Activated T-helper 1 cell treated with anti-CD3 and anti-CD28 coated beads, Interleukin-2, amount 50 U/mL, for 16 hours (primary cell): ENCODE data around the gene SHTN1.

ENCODE experiments used
- DNase-seq, 2 donors: peaks; one replicate each; pipeline ENCODE4 v3.0.0-alpha.2; 2020; ENCODE audit warnings: low read depth in 1 of 2, low spot score in 1 of 2

Gene SHTN1, protein sequence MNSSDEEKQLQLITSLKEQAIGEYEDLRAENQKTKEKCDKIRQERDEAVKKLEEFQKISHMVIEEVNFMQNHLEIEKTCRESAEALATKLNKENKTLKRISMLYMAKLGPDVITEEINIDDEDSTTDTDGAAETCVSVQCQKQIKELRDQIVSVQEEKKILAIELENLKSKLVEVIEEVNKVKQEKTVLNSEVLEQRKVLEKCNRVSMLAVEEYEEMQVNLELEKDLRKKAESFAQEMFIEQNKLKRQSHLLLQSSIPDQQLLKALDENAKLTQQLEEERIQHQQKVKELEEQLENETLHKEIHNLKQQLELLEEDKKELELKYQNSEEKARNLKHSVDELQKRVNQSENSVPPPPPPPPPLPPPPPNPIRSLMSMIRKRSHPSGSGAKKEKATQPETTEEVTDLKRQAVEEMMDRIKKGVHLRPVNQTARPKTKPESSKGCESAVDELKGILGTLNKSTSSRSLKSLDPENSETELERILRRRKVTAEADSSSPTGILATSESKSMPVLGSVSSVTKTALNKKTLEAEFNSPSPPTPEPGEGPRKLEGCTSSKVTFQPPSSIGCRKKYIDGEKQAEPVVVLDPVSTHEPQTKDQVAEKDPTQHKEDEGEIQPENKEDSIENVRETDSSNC

GRCh38 chr10:117005026-117005526, at the start of gene SHTN1:
Gene SHTN1, minus strand, starts transcription at chr10:117005187. Its CDS starts 108 bp downstream, at chr10:117005079.
- DNase-seq: no peak

- no peak for DNase-seq
These were observed 48.5 kb upstream of the SHTN1 start for GRCh38 chr10:117053482-117053881.

DNA sequence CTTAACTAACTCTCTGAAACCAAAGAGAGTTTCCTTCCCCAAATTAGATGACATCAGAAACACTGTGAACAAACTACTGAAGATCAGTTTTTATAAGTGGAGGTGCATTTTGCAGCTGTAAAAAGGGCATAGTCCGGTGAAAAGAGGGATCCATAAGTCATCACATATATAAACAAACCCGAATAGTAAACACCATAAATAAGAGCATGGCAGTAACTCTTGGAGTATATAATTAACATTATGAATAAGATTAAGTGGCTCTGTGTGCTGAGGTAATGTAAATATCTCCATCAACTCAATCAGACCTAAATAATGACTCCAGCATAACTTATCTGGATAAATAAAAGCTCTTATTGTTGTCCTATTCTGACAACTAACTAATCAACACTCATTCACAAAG, 43.0 kb upstream of the SHTN1 start:
- DNase-seq: no peak

DNA sequence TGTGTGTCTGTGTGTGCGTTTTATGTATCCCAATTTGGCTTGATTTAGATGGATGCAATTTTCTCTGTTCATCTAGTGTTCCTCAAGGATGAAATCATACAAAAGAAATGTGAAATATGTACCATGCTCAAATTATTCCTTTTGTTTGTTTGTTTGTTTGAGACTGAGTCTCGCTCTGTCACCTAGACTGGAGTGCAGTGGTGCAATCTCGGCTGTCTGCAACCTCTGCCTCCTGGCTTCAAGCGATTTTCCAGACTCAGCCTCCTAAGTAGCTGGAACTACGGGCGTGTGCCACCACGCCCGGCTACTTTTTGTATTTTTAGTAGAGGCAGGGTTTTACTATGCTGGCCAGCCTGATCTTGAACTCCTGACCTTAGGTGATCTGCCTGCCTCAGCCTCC, 11.3 kb upstream of the SHTN1 start:
- no peak for DNase-seq

DNA sequence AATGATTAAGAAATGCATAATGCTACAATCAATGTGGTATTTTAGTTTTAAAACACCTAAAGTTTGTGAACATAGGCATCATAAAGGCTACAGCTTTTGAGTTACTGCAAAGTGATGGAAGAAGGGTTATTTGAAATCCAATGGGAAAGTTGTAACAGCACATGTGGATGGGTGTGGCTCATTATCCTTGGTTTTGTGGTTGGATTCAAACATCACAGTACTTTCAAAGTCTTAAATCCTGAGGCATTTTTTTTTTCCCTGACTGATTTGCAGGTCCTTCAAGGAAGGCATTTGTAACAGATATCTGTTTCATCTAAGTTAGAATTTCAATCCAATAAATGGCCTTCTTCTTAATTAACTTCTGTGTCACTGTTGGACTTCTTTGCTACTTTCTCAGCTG, 9.8 kb upstream of the SHTN1 start:
- DNase-seq: no peak

GRCh38 chr10:117007080-117007479, 2.1 kb upstream of the SHTN1 start:
- DNase-seq: no peak

DNA sequence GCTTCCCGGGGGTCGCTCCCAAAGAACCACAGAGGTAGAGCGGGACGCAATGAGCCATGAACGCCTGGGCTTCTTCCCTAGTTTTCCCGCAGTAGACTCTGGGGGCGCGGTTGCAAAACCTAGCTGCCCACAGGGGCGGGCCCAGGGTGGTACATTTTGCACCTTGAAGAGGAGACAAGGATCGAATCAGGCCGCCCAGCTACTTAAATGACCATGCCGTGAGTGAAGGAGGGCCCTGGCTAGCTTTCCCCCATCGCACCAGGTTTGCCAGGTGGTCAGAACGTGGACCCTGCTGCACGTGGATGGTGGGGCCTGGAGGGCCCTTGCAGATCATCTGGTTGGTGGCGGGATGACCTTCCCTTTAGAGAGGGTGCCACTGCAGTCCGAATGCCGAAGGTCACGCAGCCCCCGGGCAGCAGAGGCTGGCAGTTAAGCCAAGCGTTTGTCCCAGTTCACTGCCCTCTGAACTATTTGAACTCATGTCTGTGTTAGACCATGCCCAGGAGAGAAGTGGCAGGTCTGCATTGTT, 604 bp upstream of the SHTN1 start:
- DNase-seq: no peak

GRCh38 chr10:117004227-117005025, 561 bp downstream of the SHTN1 start:
- no peak for DNase-seq

GRCh38 chr10:117003336-117003735, 1.7 kb downstream of the SHTN1 start:
- no peak for DNase-seq

GRCh38 chr10:117002206-117002605, 2.8 kb downstream of the SHTN1 start:
- DNase-seq: no peak

DNA sequence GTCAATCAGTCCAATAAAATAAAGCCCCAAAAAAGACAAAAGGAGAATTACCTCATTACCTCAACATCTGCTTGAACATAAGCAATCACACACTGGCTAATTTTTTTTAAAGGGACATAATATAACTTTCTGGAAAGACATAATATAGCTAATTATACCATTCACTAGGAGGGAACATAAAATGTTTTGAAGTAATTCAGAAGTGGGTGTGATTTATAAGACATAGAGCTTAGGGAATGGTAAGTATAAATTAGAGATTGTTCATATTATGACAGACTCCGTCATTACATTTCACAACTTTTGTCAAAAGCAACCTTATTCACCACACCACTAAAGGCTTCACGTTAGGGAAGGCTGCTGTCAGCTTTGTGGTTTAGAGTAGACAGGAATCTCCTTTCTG, 3.8 kb downstream of the SHTN1 start:
- no peak for DNase-seq

DNA sequence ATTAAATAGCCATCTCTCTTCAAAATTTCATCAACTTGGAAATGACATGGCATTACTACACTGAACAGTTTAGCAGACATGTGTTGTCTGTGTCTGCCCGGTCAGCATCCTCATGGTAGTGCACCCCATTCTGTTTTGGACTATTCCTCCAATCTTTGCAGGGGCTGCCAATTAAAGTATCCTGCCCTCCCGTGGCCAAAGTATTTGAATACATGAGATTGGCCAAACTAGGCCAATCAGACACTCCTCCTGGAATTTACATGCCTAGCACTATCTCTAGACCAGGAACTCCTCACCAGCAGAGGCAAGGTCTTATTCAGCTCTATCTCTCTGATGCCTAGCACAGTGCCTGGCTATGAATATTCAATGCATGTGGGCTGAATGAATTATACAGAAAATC, 4.4 kb downstream of the SHTN1 start:
- DNase-seq: no peak

DNA sequence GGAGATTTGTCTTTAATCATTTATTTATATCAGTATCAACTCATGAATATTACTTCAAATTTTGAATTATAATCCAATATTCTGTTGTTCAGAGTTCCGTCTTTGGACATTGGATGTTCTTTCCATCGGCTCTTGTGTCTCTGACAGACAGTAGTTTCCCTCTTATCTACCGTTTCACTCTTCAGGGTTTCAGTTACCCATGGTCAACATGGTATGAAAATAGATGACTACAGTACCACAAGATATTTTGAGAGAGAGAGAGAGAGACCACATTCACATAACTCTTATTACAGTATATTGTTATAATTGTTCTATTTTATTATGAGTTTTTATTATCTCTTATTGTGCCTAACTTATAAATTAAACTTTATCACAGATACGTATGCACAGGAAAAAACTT, 6.8 kb downstream of the SHTN1 start:
- no peak for DNase-seq

DNA sequence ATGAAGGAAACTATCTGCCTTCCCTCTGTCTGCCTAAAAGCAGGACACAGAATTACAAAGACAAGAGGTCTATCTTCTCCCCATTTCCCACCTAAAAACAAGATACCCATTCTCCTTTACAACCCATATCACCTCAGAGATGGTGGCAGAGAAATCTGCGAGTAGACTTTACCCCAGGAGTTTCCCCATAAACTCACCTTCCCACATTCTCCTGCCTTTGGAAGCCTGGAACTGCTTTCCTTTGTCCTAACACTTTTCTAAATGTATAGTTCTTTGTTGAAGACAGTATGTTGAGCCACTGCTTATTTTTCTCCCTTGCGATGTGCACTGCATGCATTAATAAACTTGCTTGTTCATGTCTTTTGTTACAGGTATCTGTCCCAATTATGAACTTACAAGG, 8.0 kb downstream of the SHTN1 start:
- DNase-seq: no peak

- DNase-seq: no peak
These were observed 9.3 kb downstream of the SHTN1 start for GRCh38 chr10:116995648-116996047.

DNA sequence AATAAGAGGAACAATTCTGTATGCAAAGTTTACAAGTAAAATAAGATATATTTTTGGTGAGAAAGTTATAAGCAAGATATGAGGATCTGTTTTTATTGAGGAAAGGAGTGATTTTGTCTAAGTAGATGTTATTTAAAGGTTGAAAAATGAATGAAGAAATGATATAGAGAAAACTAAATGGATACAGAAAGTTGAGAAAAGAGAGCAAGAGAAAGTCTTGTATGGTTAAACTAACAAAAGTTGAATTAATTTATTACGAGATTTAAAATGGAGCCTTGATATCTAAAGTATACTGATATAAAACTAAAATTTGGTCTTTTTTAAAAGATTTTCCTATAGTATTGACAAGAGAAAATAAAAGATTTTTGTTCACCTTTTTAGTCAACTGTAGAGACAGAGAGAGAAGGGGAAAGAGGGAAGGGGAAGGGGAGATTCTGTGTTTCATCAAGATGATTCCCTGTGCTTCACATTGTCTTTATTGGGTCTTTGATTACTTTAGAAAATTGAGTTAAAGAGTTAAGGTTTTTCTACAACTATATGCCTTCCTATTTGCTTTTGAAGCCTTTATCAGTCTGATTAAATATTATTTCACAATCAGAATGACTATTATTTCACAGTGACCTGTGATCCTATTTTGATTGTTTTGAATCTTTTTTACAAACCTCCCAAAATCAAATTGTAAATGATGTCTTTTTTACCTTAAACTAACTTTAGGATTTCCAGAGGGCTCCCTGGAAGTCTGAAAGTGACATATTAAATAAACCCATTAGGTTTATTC, 10.7 kb downstream of the SHTN1 start:
- no peak for DNase-seq

DNA sequence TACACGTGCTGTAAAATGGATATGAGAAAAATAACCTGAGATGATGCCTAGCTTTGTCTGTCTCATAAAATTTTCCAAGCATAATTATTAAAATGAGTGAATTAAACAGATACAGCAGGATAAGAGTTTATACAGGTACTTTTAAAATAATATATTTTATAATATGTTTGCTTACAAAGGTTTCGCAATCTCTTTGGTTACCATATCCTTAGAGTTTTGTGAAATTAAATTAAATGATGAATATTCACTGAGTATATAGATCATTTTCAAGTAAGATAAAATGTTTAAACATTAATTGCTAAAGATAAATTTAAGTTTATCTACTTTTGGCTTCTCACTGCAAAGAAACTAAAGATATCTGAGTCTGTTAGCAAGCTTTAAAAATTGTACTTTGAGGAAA, 11.4 kb downstream of the SHTN1 start:
- no peak for DNase-seq

- DNase-seq: no peak
These were observed 12.8 kb downstream of the SHTN1 start for GRCh38 chr10:116992183-116992582.

DNA sequence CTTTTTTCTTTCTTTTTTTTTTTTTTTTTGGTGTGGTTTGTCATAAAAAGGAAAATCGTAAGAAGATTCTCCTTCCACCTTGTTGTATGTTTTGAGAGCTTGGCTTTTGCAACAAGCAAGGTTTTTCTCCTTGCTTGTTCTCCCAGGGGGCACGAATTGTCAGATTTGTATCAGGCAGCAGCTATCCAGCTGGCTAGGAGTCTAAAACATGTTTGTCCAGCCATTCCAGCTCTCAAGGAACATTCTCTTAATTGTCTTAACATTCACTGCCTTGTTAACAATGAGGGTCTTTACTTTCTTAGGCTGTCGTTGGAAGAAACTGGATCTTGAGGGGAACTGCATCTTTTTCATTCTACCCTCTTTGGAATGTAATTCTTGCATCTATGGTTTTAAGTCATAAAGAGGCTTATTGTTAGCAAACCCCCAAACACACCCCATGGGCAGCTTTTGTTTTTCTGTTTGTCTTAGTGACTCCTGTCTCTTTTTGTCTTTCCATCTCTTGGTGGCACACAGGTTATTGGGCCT, 14.6 kb downstream of the SHTN1 start:
- DNase-seq: no peak

DNA sequence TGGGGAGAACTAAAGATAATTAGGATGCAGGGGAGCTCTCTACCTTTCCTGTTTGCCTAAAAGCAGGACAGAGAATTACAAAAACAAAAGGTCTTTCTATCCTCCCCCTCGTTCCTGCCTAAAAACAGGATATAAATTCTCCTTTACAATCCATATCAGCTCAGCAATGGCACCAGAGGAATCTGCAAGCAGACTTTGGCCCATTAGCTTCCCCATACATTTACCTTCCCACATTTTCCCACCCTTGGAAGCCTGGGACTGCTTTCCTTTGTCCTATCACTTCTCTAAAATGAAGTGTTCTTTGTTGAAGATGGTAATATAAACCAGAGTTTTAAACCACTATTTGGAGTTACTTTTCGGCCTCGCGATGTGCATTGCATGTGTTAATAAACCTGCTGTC, 15.5 kb downstream of the SHTN1 start:
- DNase-seq: no peak

GRCh38 chr10:116988311-116988710, 16.7 kb downstream of the SHTN1 start:
- DNase-seq: no peak
